ENCODE data around the gene NANS. TPM values are rescaled to one million over a fixed set of nuclear protein-coding genes. Genes with fewer than 3 reads are reported as not detected.

NANS gene
- total and polyA plus RNA-seq, 2 of the 13 experiments (the other 11 are each of a cell fraction or from before 2014, with no cell fraction given) = 86.9 to 203 TPM

DNA sequence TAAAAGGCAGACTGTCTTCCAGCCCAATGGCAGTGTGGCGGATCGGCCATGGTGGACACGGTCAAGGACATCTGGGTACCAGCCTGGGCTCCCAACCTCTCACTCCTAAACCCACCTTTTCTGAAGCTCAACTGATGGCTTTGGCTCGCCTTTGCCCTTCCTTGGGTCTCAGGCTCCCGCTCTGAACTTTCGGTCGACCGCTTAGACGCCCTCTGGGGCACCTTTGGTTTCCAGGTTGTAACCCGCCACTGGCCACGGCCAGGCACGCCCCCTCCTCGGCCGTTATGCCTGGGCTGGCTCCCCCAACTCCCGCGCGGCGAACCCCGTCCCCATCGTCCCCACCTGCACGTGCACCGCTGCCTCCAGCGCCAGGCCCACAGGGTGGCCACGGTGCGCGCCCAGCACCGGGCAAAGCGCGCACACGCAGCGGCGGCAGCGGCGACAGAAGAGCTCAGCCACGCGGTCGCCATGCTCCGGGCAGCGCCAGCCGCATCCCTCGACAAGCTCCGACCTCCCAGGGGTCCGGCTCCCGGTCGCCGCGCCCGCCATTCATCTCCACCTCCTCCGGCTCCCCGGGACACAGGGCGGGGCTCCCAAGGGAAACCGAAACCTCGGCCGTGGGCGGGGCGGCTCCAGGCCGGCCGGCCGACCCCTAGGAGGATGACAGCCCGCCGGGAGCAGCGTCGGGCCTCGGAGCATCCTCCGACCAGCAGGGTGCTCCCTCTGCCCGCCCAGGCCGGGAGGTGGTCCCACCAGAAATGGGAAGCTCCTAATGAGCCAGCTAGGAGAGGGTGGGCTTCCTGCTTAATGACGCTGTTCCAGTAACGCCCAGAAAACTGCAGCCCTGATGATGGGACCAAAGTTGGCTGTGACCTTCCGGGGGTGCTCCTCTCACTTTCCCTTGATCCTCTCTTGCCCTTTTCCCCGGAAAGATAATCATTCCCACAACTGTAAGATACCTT lies 62.4 kb downstream of the NANS start, which contains the start of gene TRIM14 (continued):
- TF ChIP-seq TOE1 (CRISPR knock-in tag; IDR thresholded peaks at IDR 0.05) (no peak), ZNF616 (CRISPR knock-in tag; IDR thresholded peaks at IDR 0.05; ENCODE audit: low read depth) (no peak), ZNF333 (CRISPR knock-in tag; IDR thresholded peaks at IDR 0.05; ENCODE audit: borderline replicate concordance) (peak; percentile 26; the same call in 1 of the 2 replicates), GATAD2A (CRISPR knock-in tag; IDR thresholded peaks at IDR 0.05) (peak; percentile 52), ZFP36L1 (CRISPR knock-in tag; IDR thresholded peaks at IDR 0.05) (no peak), RBM22 (optimal IDR thresholded peaks at IDR 0.05; ENCODE audit: low read length) (no peak), RFXANK (CRISPR knock-in tag; IDR thresholded peaks at IDR 0.05) (no peak; the same call in 1 of the 2 replicates), THAP11 (CRISPR knock-in tag; IDR thresholded peaks at IDR 0.05) (peak; percentile 39; the same call in 1 of the 2 replicates), ZNF446 (CRISPR knock-in tag; IDR thresholded peaks at IDR 0.05) (peak; percentile 79; the same call in 1 of the 2 replicates), SMC3 (IDR thresholded peaks at IDR 0.05; ENCODE audit: low read length) (no peak; the same call in 1 of the 2 replicates), TCF7 (IDR thresholded peaks at IDR 0.05; ENCODE audit: low read depth) (no peak), ETV5 (CRISPR knock-in tag; IDR thresholded peaks at IDR 0.05; ENCODE audit: borderline replicate concordance) (peak; percentile 26; the same call in 1 of the 2 replicates), TCF12 (IDR thresholded peaks at IDR 0.05) (no peak), TCF12 (CRISPR knock-in tag; IDR thresholded peaks at IDR 0.05) (no peak), AGO2 (optimal IDR thresholded peaks at IDR 0.05; ENCODE audit: low read depth, low read length) (peak; percentile 66), ZNF224 (CRISPR knock-in tag; IDR thresholded peaks at IDR 0.05) (peak; percentile 96), ZFP1 (CRISPR knock-in tag; IDR thresholded peaks at IDR 0.05) (no peak), GZF1 (CRISPR knock-in tag; IDR thresholded peaks at IDR 0.05) (no peak), PTBP1 (IDR thresholded peaks at IDR 0.05; ENCODE audit: low read depth, low read length, poor library complexity, severe bottlenecking) (no peak)
- TF ChIP-seq, protein P1, sequence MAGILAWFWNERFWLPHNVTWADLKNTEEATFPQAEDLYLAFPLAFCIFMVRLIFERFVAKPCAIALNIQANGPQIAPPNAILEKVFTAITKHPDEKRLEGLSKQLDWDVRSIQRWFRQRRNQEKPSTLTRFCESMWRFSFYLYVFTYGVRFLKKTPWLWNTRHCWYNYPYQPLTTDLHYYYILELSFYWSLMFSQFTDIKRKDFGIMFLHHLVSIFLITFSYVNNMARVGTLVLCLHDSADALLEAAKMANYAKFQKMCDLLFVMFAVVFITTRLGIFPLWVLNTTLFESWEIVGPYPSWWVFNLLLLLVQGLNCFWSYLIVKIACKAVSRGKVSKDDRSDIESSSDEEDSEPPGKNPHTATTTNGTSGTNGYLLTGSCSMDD (CRISPR knock-in tag; IDR thresholded peaks at IDR 0.05) = no peak; the same call in 1 of the 2 replicates
- TF ChIP-seq, protein P2, sequence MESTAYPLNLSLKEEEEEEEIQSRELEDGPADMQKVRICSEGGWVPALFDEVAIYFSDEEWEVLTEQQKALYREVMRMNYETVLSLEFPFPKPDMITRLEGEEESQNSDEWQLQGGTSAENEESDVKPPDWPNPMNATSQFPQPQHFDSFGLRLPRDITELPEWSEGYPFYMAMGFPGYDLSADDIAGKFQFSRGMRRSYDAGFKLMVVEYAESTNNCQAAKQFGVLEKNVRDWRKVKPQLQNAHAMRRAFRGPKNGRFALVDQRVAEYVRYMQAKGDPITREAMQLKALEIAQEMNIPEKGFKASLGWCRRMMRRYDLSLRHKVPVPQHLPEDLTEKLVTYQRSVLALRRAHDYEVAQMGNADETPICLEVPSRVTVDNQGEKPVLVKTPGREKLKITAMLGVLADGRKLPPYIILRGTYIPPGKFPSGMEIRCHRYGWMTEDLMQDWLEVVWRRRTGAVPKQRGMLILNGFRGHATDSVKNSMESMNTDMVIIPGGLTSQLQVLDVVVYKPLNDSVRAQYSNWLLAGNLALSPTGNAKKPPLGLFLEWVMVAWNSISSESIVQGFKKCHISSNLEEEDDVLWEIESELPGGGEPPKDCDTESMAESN (CRISPR knock-in tag; conservative IDR thresholded peaks at IDR 0.05) = no peak
- TF ChIP-seq, protein P3, sequence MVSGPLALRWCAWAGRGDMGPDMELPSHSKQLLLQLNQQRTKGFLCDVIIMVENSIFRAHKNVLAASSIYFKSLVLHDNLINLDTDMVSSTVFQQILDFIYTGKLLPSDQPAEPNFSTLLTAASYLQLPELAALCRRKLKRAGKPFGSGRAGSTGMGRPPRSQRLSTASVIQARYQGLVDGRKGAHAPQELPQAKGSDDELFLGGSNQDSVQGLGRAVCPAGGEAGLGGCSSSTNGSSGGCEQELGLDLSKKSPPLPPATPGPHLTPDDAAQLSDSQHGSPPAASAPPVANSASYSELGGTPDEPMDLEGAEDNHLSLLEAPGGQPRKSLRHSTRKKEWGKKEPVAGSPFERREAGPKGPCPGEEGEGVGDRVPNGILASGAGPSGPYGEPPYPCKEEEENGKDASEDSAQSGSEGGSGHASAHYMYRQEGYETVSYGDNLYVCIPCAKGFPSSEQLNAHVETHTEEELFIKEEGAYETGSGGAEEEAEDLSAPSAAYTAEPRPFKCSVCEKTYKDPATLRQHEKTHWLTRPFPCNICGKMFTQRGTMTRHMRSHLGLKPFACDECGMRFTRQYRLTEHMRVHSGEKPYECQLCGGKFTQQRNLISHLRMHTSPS (CRISPR knock-in tag; IDR thresholded peaks at IDR 0.05; ENCODE audit: low read depth) = no peak; the same call in 1 of the 2 replicates
- TF ChIP-seq, protein P4, sequence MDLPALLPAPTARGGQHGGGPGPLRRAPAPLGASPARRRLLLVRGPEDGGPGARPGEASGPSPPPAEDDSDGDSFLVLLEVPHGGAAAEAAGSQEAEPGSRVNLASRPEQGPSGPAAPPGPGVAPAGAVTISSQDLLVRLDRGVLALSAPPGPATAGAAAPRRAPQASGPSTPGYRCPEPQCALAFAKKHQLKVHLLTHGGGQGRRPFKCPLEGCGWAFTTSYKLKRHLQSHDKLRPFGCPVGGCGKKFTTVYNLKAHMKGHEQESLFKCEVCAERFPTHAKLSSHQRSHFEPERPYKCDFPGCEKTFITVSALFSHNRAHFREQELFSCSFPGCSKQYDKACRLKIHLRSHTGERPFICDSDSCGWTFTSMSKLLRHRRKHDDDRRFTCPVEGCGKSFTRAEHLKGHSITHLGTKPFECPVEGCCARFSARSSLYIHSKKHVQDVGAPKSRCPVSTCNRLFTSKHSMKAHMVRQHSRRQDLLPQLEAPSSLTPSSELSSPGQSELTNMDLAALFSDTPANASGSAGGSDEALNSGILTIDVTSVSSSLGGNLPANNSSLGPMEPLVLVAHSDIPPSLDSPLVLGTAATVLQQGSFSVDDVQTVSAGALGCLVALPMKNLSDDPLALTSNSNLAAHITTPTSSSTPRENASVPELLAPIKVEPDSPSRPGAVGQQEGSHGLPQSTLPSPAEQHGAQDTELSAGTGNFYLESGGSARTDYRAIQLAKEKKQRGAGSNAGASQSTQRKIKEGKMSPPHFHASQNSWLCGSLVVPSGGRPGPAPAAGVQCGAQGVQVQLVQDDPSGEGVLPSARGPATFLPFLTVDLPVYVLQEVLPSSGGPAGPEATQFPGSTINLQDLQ (CRISPR knock-in tag; IDR thresholded peaks at IDR 0.05) = no peak

Measured in HepG2 (cell line).